ENCODE measurements around the gene RAB3GAP2.
"Not testable (repeated sequence)": the region's sequence is repeated elsewhere in the genome, so short reads cannot be mapped to it uniquely, and the experiment has no call there.

The RAB3GAP2 gene

GRCh38 chr1:220189750-220190347, 82.4 kb downstream of the RAB3GAP2 start:
- no peak for DNase-seq

DNA sequence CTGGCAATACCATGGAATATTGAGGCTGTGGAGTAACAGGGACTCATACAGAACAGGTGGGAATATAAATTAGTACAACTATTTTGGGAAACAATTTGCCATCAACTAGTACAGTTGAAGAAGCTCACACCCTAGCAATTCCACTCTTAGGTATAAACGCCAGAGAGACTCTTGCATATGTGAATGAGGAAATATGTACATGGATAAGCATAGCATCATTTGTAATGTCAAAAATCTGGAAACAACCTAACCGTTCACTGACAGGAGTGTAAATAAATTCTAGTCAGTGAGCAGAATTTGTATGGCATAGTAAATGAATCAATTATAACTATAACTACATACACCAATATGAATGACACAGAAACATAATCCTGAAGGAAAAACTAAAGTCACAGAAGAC, 83.7 kb downstream of the RAB3GAP2 start:
- no peak for DNase-seq

GRCh38 chr1:220186752-220187151, 85.5 kb downstream of the RAB3GAP2 start:
- no peak for DNase-seq

DNA sequence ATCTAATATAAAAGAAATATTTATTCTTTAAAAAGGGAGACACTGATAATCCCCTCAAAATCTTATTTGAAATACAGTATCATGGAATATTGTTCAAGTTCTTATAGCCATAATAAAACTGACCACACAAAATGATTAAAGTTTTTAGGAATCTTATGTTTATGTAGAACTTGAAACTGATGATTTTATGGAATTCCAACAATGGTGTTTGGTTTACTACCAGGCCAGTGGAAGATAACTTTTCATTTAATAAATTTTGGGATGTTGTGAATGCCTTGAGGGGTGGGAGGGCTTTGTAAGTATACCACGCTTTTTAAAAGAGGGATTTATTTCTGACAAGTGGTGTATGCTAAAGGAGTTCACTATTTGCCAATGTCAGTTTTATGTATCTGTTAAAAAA, 87.7 kb downstream of the RAB3GAP2 start:
- no peak for DNase-seq

- DNase-seq = no peak
These were observed 89.6 kb downstream of the RAB3GAP2 start for GRCh38 chr1:220182656-220183055.

DNA sequence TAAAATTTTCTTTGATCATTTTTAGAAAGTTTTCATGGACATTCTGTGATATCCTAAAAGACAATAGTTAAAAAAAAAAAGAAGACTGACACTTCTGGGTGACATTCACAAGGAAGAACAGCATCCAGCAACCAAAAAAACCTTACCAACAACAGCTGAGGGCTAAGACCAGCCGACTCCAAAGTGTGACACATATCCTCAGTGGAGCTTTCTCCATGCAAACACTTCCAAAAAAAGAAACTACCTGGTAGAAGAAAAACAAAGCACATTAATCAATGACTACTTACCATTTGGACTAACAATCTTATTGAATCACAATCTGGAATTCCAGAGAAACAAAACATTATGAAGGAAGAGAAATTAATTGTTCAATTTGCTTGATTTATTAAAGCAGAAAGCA, 90.1 kb downstream of the RAB3GAP2 start:
- DNase-seq = no peak

DNA sequence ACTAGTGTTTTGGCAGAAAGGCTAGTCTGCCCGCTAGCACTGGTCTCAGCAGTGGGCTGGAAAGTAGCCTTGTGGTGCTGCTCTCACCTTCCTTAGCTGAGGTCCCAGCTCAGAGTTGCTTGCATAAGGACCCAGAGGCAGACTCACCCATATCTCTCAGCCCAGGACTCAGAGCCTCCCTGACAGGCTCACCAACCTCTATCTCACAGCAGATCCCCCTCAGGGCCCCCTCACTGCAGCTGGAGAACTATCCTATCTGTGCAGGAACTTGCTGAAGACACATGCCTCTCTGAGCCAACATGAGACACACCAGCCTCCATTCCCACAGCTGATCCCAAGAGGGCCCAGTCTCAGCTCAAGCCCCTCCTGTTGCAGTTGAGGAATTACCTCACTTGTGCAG, 95.7 kb downstream of the RAB3GAP2 start:
- no peak for DNase-seq

- DNase-seq = no peak
These were observed 101.3 kb downstream of the RAB3GAP2 start for GRCh38 chr1:220170836-220171526.

GRCh38 chr1:220169887-220170286, 102.4 kb downstream of the RAB3GAP2 start:
- not testable (repeated sequence) for DNase-seq

GRCh38 chr1:220166853-220167252, 105.4 kb downstream of the RAB3GAP2 start:
- no peak for DNase-seq

DNA sequence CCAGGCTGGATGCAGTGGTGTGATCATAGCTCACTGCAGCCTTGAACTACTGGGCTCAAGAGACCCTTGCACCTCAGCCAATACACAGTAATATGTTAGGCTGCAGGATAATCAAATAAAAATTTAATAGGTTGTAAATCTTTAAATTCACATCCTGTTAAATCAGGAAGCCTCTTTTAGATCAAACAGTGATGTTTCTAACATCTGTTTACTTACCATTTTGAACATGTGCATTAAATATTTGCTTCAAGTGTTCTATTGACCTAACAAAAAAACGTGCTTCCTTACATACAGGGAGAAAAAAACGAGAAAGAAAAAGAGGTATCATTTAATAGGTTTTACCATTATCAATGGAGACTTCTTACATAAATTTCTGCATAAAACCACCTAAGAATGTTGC, 107.7 kb downstream of the RAB3GAP2 start:
- DNase-seq = no peak

DNA sequence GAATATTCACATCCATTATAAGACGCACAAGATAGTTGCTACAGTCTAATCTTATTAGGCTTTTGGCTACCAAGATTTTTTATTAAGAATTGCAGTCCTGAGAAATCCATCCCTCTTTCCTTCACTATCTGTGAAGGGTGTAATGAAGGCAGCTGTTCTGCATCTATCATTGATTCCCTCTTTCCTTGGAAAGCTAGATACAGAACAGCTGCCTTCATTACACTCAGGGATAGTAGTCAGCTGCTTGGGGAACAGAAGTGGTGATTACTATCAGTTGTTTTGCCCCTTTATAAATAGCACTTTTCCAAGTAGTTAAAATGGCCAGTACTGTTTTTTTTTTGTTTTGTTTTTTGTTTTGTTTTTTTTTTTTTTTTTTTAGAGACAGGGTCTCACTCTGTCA, 108.1 kb downstream of the RAB3GAP2 start:
- DNase-seq = no peak

GRCh38 chr1:220160027-220160426, 112.2 kb downstream of the RAB3GAP2 start:
- no peak for DNase-seq

DNA sequence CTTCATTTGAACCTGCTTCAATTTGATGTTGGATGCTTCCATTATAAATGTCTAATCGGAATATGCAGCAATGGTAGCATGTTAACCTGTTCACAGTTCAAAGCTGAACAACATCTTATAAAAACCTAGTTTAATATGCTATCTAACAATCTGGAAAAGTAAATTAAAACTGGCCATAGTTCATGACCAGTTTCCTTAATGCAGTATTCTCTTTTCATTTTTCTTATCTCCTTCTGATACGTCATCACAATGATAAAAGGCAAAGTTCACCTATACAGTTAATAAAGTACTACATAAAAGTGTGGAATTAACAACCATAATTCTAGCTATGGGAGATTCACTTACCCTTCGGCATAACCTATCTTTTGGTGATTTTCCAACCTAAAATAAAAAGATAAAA, 113.2 kb downstream of the RAB3GAP2 start:
- no peak for DNase-seq

- DNase-seq = not testable (repeated sequence)
These were observed 113.7 kb downstream of the RAB3GAP2 start for GRCh38 chr1:220158530-220158929.

DNA sequence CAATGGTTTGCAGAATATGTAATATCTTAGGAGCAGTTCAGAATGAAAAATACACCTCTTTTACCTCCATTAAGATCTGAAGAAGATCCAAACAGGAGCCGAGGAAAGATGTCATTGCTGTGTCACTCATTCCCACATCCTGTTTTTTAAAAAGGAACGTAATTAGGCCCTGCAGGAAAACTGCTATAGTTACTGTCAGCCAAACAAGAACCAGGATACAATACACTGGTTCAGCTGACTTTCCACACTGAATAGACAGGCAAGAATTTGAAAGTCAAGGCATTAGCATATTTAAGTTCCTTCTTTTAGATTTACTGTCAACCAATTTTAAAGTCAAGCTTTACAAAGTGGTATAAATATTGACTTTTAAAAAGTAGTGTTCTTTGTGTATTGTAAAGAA, 114.5 kb downstream of the RAB3GAP2 start:
- DNase-seq = no peak

DNA sequence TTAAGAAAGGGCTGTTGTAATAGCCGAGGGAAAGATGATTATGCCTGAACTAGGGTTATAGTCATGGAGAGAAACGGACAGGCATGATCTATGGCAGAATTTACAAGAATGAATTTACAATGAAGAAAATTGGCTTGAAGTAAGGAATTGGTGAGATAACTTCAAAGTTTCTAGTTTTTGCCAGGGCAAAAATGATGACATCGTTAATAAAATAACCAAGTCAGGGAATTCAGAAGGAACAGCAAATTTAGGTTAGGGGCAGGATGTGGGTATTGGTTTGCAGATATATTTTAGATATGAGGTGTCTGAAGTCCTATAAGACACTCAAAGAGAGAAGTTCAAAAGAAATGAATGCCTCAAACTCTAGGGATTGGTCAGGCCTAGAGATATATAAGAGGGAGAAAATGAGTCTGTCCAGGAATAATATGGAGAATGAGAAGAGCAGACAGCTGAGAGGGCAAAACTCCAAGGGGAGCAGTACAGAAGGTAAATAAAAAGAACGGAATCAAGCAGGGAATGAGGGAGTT, 115.6 kb downstream of the RAB3GAP2 start:
- DNase-seq = no peak

- DNase-seq = no peak
These were observed 119.1 kb downstream of the RAB3GAP2 start for GRCh38 chr1:220153147-220153546.

GRCh38 chr1:220151454-220151853, 120.8 kb downstream of the RAB3GAP2 start:
- DNase-seq = no peak

GRCh38 chr1:220149742-220150141, 122.5 kb downstream of the RAB3GAP2 start:
- DNase-seq = no peak

DNA sequence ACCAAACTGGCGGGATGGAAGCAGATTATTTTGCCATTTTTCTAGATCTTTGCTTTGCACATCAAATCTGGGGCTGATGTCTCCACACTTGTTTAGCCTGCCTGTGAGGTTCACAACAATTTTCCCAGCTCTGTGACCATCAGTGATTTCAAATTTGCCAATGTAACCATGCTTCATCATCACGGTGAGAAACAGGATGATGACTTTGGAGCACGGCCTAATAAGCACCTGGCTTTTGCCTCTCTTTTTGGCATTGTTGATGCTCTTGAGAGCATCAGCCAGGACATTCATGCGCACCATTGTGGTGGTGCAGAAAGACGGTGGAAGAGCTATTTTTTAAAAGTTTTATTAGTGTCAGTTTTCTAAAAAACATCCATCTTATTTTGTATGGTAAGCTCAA, 128.2 kb downstream of the RAB3GAP2 start:
- no peak for DNase-seq

- no peak for DNase-seq
These were observed 132.3 kb downstream of the RAB3GAP2 start for GRCh38 chr1:220139966-220140365.

DNA sequence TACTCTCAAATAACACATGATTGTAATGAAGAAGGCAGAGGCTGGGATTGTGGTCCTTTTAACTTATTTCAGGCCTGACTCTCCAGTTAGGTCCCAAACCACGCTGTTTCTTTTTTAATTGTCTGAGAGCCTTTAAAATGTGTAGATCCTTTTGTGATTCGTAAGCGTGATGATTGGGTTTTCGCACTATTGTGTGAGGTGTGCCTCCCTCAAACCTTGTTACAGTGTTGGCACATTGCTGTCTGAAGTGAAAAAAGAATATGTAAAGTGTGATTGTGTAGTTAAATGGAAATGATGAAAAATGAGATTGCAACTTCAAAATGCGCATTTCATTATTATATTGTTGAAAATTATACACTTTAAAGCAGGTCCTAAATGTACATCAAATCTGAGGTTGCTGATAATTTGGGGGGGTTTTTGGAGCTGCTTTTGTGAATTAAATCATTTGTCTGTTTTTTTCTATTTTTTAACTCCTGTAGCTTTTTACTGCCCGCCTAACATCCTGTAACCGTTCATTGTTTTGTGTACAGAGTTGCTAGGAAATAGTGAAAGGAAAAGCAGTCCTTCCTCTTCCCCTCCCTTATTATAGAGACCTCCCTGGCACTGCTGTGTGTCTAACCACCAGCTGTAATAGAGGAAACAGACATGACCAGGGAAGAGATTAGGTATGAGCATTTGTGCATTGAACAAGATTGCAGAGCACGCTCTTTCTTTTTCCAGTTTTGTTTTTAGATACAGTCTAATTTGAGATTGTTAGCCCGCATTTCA, 135.1 kb downstream of the RAB3GAP2 start:
- DNase-seq = no peak

DNA sequence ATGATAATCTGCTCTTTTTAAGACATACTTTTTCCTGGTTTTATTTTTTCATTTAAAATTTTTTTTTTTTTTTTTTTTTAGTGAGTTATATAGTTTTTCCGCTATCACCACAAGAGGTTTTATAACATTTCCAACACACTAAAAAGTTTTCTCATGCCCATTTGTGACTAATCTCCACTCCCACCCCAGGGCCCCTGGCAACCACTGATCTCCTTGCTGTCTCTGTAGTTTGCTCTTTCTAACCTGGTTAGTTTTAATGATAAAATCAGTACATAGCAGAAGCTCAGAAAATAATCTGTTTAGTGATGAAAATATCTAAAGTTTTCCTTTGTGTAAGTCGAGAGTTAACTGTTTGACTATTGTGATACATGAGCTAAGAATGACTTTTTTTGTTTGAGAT, 136.5 kb downstream of the RAB3GAP2 start:
- no peak for DNase-seq
